IMR-90 (cell line): Measurements from ENCODE around the gene KAZN. TPM values are rescaled to one million over a fixed set of nuclear protein-coding genes. Genes with fewer than 3 reads are reported as not detected.

Experiments
- ATAC-seq: fragments of 200-7000 bp; cut with Tn5 transposase; 2 replicates; pipeline ENCODE4 v1.9.1; 2020; ENCODE audit warnings: low read depth, mild to moderate bottlenecking, moderate library complexity
- BruUV-seq: library from RNA; stranded (reverse); fragments of 400-500 nt; replicated peaks from 2 replicates; lab custom pipeline; 2021; lab: Mats Ljungman, UMichigan
- CTCF ChIA-PET: fragments of 300-600 bp; formaldehyde crosslinking; extraction: SDS; loops from one replicate; lab custom pipeline; 2021; ENCODE audit warnings: antibody characterized with exemption; lab: Yijun Ruan, JAX
- POLR2A ChIA-PET: fragments of 300-600 bp; sonication (Branson Sonifier 250); formaldehyde crosslinking; loops from one replicate; lab custom pipeline; 2022; ENCODE audit warnings: antibody characterized with exemption; ENCODE audit not compliant: unreplicated experiment; lab: Charles Lee
- DNase-seq: peaks from one replicate; pipeline ENCODE4 v3.0.0; 2013
- H2AFZ ChIP-seq: replicated peaks from 2 replicates; pipeline ENCODE3; 2013; ENCODE audit warnings: low read length, mild to moderate bottlenecking; ENCODE audit not compliant: poor library complexity
- H2AK5ac ChIP-seq: 2 replicates; pipeline ENCODE4 v1.6.1; 2013; ENCODE audit warnings: low read depth, low read length, inconsistent platforms
- H2AK9ac ChIP-seq: replicated peaks from 2 replicates; pipeline ENCODE3; 2013; ENCODE audit warnings: mild to moderate bottlenecking, low read depth, low read length, moderate library complexity; ENCODE audit not compliant: poor library complexity
- H2BK120ac ChIP-seq: 2 replicates; pipeline ENCODE4 v1.6.1; 2013; ENCODE audit warnings: low read depth, low read length, inconsistent platforms
- H2BK15ac ChIP-seq: 3 replicates; pipeline ENCODE4 v1.6.1; 2013; ENCODE audit warnings: low read depth, low read length, inconsistent platforms
- H2BK20ac ChIP-seq: 2 replicates; pipeline ENCODE4 v1.6.1; 2013; ENCODE audit warnings: low read depth, mild to moderate bottlenecking, inconsistent platforms, low read length, moderate library complexity
- H2BK5ac ChIP-seq: 2 replicates; pipeline ENCODE4 v1.6.1; 2013; ENCODE audit warnings: mild to moderate bottlenecking, low read depth, low read length, inconsistent platforms; ENCODE audit not compliant: poor library complexity, severe bottlenecking
- H3K14ac ChIP-seq: replicated peaks from 2 replicates; pipeline ENCODE4 v1.6.1; 2013; ENCODE audit warnings: low read depth, low read length, inconsistent platforms
- H3K18ac ChIP-seq: 2 replicates; pipeline ENCODE4 v1.6.1; 2013; ENCODE audit warnings: low read depth, low read length, control low read depth
- H3K23ac ChIP-seq: 2 replicates; pipeline ENCODE4 v1.6.1; 2013; ENCODE audit warnings: low read depth, low read length, inconsistent platforms
- H3K27ac ChIP-seq: 2 replicates; pipeline ENCODE4 v1.5.1; 2013; ENCODE audit warnings: mild to moderate bottlenecking, control low read depth, low read length; ENCODE audit not compliant: insufficient read depth
- H3K27me3 ChIP-seq: 2 replicates; pipeline ENCODE4 v1.6.1; 2013; ENCODE audit warnings: low read length; ENCODE audit not compliant: control insufficient read depth, insufficient read depth
- H3K36me3 ChIP-seq: 2 replicates; pipeline ENCODE4 v1.6.1; 2013; ENCODE audit warnings: low read length, mixed read lengths; ENCODE audit not compliant: control insufficient read depth, insufficient read depth
- H3K4ac ChIP-seq: 2 replicates; pipeline ENCODE4 v1.6.1; 2013; ENCODE audit warnings: low read depth, low read length, inconsistent platforms
- H3K4me1 ChIP-seq: 2 replicates; pipeline ENCODE4 v1.6.1; 2013; ENCODE audit warnings: low read length, mixed read lengths; ENCODE audit not compliant: control insufficient read depth, insufficient read depth
- H3K4me2 ChIP-seq: 2 replicates; pipeline ENCODE4 v1.6.1; 2013; ENCODE audit warnings: low read depth, mild to moderate bottlenecking, control low read depth, low read length, moderate library complexity
- H3K4me3 ChIP-seq: 2 replicates; pipeline ENCODE4 v1.5.1; 2013; ENCODE audit warnings: low read depth, mild to moderate bottlenecking, control low read depth, low read length, moderate library complexity; ENCODE audit not compliant: insufficient read depth
- H3K56ac ChIP-seq: 2 replicates; pipeline ENCODE4 v1.6.1; 2013; ENCODE audit warnings: low read length, inconsistent platforms; ENCODE audit not compliant: insufficient read depth; ENCODE audit errors: extremely low read depth
- H3K79me1 ChIP-seq, 2 experiments: 2 replicates each; pipeline ENCODE4 v1.6.1; 2013; ENCODE audit warnings: low read length in 2 of 2, inconsistent platforms in 1 of 2, low read depth in 1 of 2
- H3K9ac ChIP-seq: 2 replicates; pipeline ENCODE4 v1.6.1; 2013; ENCODE audit warnings: low read depth, low read length, control low read depth
- H3K9me1 ChIP-seq: 2 replicates; pipeline ENCODE4 v1.6.1; 2013; ENCODE audit warnings: low read length, inconsistent platforms; ENCODE audit not compliant: insufficient read depth
- H3K9me3 ChIP-seq: 2 replicates; pipeline ENCODE4 v1.6.1; 2013; ENCODE audit warnings: low read length; ENCODE audit not compliant: control insufficient read depth, insufficient read depth
- H4K20me1 ChIP-seq: 2 replicates; pipeline ENCODE4 v1.6.1; 2013; ENCODE audit warnings: low read length, inconsistent platforms; ENCODE audit not compliant: insufficient read depth
- H4K5ac ChIP-seq: 2 replicates; pipeline ENCODE4 v1.6.1; 2013; ENCODE audit warnings: mild to moderate bottlenecking, low read depth, low read length, control low read depth
- H4K8ac ChIP-seq, 2 experiments: 2 replicates each; pipeline ENCODE4 v1.6.1; 2013; ENCODE audit warnings: low read depth in 2 of 2, low read length in 2 of 2, control low read depth in 1 of 2, inconsistent platforms in 1 of 2
- H4K91ac ChIP-seq: 2 replicates; pipeline ENCODE4 v1.6.1; 2013; ENCODE audit warnings: low read depth, low read length, inconsistent platforms; ENCODE audit not compliant: insufficient read depth
- MAZ ChIP-seq: IDR thresholded peaks from 2 replicates; pipeline ENCODE4 v1.6.1; 2012; ENCODE audit warnings: low read depth, mild to moderate bottlenecking, low read length, improper control_type of control experiment, moderate library complexity, borderline replicate concordance
- MXI1 ChIP-seq: IDR thresholded peaks from 2 replicates; pipeline ENCODE4 v1.6.1; 2012; ENCODE audit warnings: low read depth, mild to moderate bottlenecking, low read length, moderate library complexity, borderline replicate concordance
- RCOR1 ChIP-seq: IDR thresholded peaks from 2 replicates; pipeline ENCODE4 v1.6.1; 2012; ENCODE audit warnings: mild to moderate bottlenecking, low read length, improper control_type of control experiment; ENCODE audit not compliant: insufficient replicate concordance
- WGBS, 2 experiments: methylation state at CpG; one replicate each; pipeline versions ENCODE4 v1.1.5 to v1.1.7; 2013; ENCODE audit warnings: missing lambda C conversion rate in 2 of 2; ENCODE audit not compliant: insufficient read length in 1 of 2; ENCODE audit errors: extremely low coverage in 2 of 2; 5-methylcytosine and 5-hydroxymethylcytosine counted together
- dilution Hi-C: fragments of 300-500 bp; cut with HindIII; formaldehyde crosslinking; loops from one replicate; pipeline ENCODE4 v1.14.3; 2018; ENCODE audit warnings: low sequenced_read_pairs; ENCODE audit not compliant: unreplicated experiment
- in situ Hi-C: fragments of 300-500 bp; cut with MboI; formaldehyde crosslinking; loops from 3 replicates; pipeline ENCODE4 v1.14.3; 2019; ENCODE audit warnings: low sequenced_read_pairs, inconsistent platforms, mixed read lengths
- intact Hi-C: fragments of 100-400 bp; cut with micrococcal nuclease; formaldehyde crosslinking; loops from 2 replicates; pipeline ENCODE4 v1.10.0; 2022
- polyA plus RNA-seq, 3 experiments: library from polyadenylated mRNA; depleted of rRNA; stranded (reverse); fragments of >200 nt; gene quantifications; 2 replicates each; pipeline ENCODE4 v1.2.3, GENCODE V29; 2012; ENCODE audit warnings: low replicate concordance in 1 of 3
- total RNA-seq: library from RNA; depleted of rRNA; stranded (reverse); fragments of >200 nt; gene quantifications from 2 replicates; pipeline ENCODE4 v1.2.3, GENCODE V29; 2012

KAZN gene
- total and polyA plus RNA-seq, 2 of the 4 experiments (the other 2 are of a cell fraction) = 5.2 to 10.5 TPM

DNA sequence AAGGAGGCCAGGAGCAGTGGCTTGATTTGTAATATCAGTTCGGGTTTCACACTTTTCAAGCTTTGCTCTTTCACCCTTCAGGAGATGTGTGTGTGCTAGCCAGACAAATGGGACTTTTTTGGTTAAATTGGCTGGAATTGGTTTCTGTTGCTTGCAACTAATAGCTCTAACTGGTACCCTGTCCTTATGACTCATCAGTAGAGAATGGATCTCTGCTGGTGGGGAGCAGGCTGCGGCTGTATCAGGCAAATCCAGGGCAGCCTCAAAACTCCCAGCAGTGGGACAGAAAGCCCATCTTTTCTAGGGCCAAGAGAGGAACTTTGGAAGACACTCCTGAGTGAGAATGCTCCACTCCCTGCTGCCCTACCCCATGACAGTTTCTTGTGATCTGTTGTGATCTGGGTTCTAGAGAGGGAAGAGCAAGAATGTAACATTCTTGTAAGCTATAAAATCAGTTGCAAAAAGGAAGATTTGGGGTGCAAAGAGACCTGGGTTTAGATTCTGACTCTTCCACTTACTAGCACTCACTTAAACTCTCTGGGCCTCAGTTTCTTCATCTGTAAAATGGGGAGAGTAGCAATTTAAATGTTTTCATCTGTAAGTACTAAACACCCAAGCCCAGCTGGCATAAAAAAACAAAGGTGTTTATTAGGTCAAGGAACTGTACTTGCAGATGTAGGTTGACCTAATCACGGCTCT, 298.0 kb downstream of the KAZN start:
- no peaks in the 10 kb centered on the region for H4K20me1 ChIP-seq
- WGBS, 2 experiments = no CpG with 5 or more reads among the region's 3 CpGs
- H3K27ac ChIP-seq = no peak overlapping the region
- no peak overlapping the region for H4K8ac ChIP-seq
- DNase-seq (peak; percentile 27), ATAC-seq (no peak)
- H3K9me3 ChIP-seq = peaks cover 4% of the 10 kb centered on the region; the same call in 1 of the 2 replicates
- H3K18ac ChIP-seq = no peak overlapping the region
- no peak overlapping the region for H3K56ac ChIP-seq
- H2BK120ac ChIP-seq = no peak overlapping the region
- H4K5ac ChIP-seq = no peak overlapping the region
- H2AK9ac ChIP-seq = no peak overlapping the region
- no peaks in the 10 kb centered on the region for H3K9me1 ChIP-seq
- no TSS peak for BruUV-seq
- H3K23ac ChIP-seq = no peak overlapping the region
- intact Hi-C loops = no loop called here
- H2AFZ ChIP-seq = peak overlapping the region; percentile 69
- in situ Hi-C loops = no loop called here
- H2BK15ac ChIP-seq = no peak overlapping the region
- ChIA-PET CTCF (interaction anchor here (1.2 kb wide), 1 partner anchor 132 kb away, joined by 3 read pairs; no protein-coding TSS in a partner anchor), POLR2A (no interaction called here)
- no peak overlapping the region for H2BK5ac ChIP-seq
- H2AK5ac ChIP-seq = no peak overlapping the region
- dilution Hi-C loops = no loop called here
- no peak overlapping the region for H2BK20ac ChIP-seq
- no peak overlapping the region for H3K4ac ChIP-seq
- H3K36me3 ChIP-seq = no peaks in the 10 kb centered on the region
- peaks cover 10% of the 10 kb centered on the region for H3K27me3 ChIP-seq
- peaks cover 7% of the 10 kb centered on the region; the same call in 1 of the 2 replicates for H3K4me1 ChIP-seq
- H4K91ac ChIP-seq = no peak overlapping the region
- no peak overlapping the region for H3K14ac ChIP-seq
- H3K9ac ChIP-seq = no peak overlapping the region
- H3K79me1 ChIP-seq = no peaks in the 10 kb centered on the region
- TF ChIP-seq RCOR1 (no peak), MAZ (no peak), MXI1 (no peak)
- H3K4me2 ChIP-seq = no peak overlapping the region
- no peak overlapping the region for H3K4me3 ChIP-seq
